WTC11 (cell line): ENCODE results near the gene TBX15. TPM values are rescaled to one million over a fixed set of nuclear protein-coding genes. Genes with fewer than 3 reads are reported as not detected.

Experiments
- ATAC-seq: fragments of 200-7000 bp; cut with Tn5 transposase; 2 replicates; pipeline ENCODE4 v1.10.0; 2021; ENCODE audit warnings: mild to moderate bottlenecking, moderate library complexity
- CTCF ChIA-PET: fragments of 300-600 bp; sonication (Branson Sonifier 250); formaldehyde crosslinking; loops from one replicate; lab custom pipeline; 2021; ENCODE audit warnings: antibody characterized with exemption; lab: Charles Lee
- POLR2A ChIA-PET: fragments of 350-600 bp; sonication (Branson Sonifier 250); formaldehyde crosslinking; loops from one replicate; lab custom pipeline; 2021; ENCODE audit warnings: antibody characterized with exemption; lab: Charles Lee
- DNase-seq: peaks from one replicate; pipeline ENCODE4 v3.0.0; 2021; ENCODE audit warnings: low spot score
- H3K27ac Mint-ChIP-seq: 2 replicates; pipeline ENCODE4 v1.8.0; 2021; ENCODE audit warnings: mixed read lengths
- H3K27me3 Mint-ChIP-seq: 2 replicates; pipeline ENCODE4 v1.8.0; 2021; ENCODE audit warnings: low read depth, mild to moderate bottlenecking, moderate library complexity, mixed read lengths
- H3K36me3 Mint-ChIP-seq: 2 replicates; pipeline ENCODE4 v1.8.0; 2021; ENCODE audit warnings: mixed read lengths
- H3K4me1 Mint-ChIP-seq: 2 replicates; pipeline ENCODE4 v1.8.0; 2022; ENCODE audit warnings: mixed read lengths
- H3K4me3 Mint-ChIP-seq: 2 replicates; pipeline ENCODE4 v1.8.0; 2021; ENCODE audit warnings: mild to moderate bottlenecking, moderate library complexity, mixed read lengths
- H3K9me3 Mint-ChIP-seq: 2 replicates; pipeline ENCODE4 v1.8.0; 2021; ENCODE audit warnings: mixed read lengths
- ESRRA ChIP-seq: sonication (generic); formaldehyde crosslinking; IDR thresholded peaks from 2 replicates; pipeline ENCODE4 v1.8.1; 2022; ENCODE audit warnings: mild to moderate bottlenecking, missing genetic modification reagents, borderline replicate concordance
- JAZF1 ChIP-seq: fragments of 250-450 bp; sonication (Bioruptor Pico); IDR thresholded peaks from 2 replicates; pipeline ENCODE4 v1.9.0; 2021; ENCODE audit warnings: moderate library complexity, mild to moderate bottlenecking, inconsistent platforms
- MXD4 ChIP-seq: fragments of 250-450 bp; sonication (Bioruptor Pico); IDR thresholded peaks from 2 replicates; pipeline ENCODE4 v1.8.0; 2021; ENCODE audit warnings: mild to moderate bottlenecking, moderate library complexity, borderline replicate concordance
- ZNF317 ChIP-seq: sonication (generic); formaldehyde crosslinking; IDR thresholded peaks from 2 replicates; pipeline ENCODE4 v1.8.1; 2023; ENCODE audit warnings: low read depth, mild to moderate bottlenecking, moderate library complexity, missing genetic modification reagents, borderline replicate concordance
- total RNA-seq: library from RNA; stranded (reverse); gene quantifications from 3 replicates; pipeline ENCODE4 v1.2.3, GENCODE V29; 2021
- TF ChIP-seq, protein P1 (sequence below): sonication (generic); formaldehyde crosslinking; conservative IDR thresholded peaks from 2 replicates; pipeline ENCODE4 v1.8.1; 2023; ENCODE audit warnings: mild to moderate bottlenecking, low read depth, missing genetic modification reagents, moderate library complexity
- TF ChIP-seq, protein P2 (sequence below): sonication (generic); formaldehyde crosslinking; IDR thresholded peaks from 2 replicates; pipeline ENCODE4 v1.8.0; 2022; ENCODE audit warnings: mild to moderate bottlenecking, missing genetic modification reagents
- TF ChIP-seq, protein P3 (sequence below): sonication (generic); formaldehyde crosslinking; IDR thresholded peaks from 2 replicates; pipeline ENCODE4 v1.8.0; 2022; ENCODE audit warnings: mild to moderate bottlenecking, missing genetic modification reagents
- TF ChIP-seq, protein P4 (sequence below): sonication (generic); formaldehyde crosslinking; IDR thresholded peaks from 2 replicates; pipeline ENCODE4 v1.8.0; 2022; ENCODE audit warnings: mild to moderate bottlenecking, missing genetic modification reagents
- TF ChIP-seq, protein P5 (sequence below): sonication (generic); formaldehyde crosslinking; IDR thresholded peaks from 2 replicates; pipeline ENCODE4 v1.8.1; 2022; ENCODE audit warnings: missing genetic modification reagents, borderline replicate concordance
- TF ChIP-seq, protein P6 (sequence below): fragments of 250-450 bp; sonication (Bioruptor Pico); IDR thresholded peaks from 2 replicates; pipeline ENCODE4 v1.8.0; 2021; ENCODE audit warnings: mild to moderate bottlenecking
- TF ChIP-seq, protein P7 (sequence below): fragments of 250-450 bp; sonication (Bioruptor Pico); IDR thresholded peaks from 2 replicates; pipeline ENCODE4 v1.9.0; 2021; ENCODE audit warnings: mild to moderate bottlenecking

Gene TBX15
- total RNA-seq, 1 experiment from 2014 or later: 0.11 TPM

DNA sequence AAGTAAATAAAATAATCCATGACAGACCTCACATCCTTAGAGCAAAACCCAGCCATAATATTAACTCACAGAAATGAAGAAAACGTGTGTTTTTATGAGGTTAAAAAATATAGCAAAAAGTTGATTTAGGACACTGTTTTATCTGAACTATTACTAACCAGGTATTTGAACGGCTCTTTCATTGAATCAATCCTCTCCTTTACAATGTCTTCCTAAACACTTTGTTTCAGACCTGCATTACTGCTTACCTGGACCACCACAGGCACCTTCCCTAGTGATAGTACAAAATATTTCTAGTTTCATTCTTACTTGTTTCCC lies 25.0 kb downstream of the TBX15 start (continued):
- TF ChIP-seq ZNF317 (no peak), MXD4 (no peak)
- TF ChIP-seq, protein P1, sequence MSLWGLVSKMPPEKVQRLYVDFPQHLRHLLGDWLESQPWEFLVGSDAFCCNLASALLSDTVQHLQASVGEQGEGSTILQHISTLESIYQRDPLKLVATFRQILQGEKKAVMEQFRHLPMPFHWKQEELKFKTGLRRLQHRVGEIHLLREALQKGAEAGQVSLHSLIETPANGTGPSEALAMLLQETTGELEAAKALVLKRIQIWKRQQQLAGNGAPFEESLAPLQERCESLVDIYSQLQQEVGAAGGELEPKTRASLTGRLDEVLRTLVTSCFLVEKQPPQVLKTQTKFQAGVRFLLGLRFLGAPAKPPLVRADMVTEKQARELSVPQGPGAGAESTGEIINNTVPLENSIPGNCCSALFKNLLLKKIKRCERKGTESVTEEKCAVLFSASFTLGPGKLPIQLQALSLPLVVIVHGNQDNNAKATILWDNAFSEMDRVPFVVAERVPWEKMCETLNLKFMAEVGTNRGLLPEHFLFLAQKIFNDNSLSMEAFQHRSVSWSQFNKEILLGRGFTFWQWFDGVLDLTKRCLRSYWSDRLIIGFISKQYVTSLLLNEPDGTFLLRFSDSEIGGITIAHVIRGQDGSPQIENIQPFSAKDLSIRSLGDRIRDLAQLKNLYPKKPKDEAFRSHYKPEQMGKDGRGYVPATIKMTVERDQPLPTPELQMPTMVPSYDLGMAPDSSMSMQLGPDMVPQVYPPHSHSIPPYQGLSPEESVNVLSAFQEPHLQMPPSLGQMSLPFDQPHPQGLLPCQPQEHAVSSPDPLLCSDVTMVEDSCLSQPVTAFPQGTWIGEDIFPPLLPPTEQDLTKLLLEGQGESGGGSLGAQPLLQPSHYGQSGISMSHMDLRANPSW (CRISPR knock-in tag): no peak
- TF ChIP-seq, protein P2, sequence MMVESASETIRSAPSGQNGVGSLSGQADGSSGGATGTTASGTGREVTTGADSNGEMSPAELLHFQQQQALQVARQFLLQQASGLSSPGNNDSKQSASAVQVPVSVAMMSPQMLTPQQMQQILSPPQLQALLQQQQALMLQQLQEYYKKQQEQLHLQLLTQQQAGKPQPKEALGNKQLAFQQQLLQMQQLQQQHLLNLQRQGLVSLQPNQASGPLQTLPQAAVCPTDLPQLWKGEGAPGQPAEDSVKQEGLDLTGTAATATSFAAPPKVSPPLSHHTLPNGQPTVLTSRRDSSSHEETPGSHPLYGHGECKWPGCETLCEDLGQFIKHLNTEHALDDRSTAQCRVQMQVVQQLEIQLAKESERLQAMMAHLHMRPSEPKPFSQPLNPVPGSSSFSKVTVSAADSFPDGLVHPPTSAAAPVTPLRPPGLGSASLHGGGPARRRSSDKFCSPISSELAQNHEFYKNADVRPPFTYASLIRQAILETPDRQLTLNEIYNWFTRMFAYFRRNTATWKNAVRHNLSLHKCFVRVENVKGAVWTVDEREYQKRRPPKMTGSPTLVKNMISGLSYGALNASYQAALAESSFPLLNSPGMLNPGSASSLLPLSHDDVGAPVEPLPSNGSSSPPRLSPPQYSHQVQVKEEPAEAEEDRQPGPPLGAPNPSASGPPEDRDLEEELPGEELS (CRISPR knock-in tag): no peak
- TF ChIP-seq, all 79 proteins: peak for 0

DNA sequence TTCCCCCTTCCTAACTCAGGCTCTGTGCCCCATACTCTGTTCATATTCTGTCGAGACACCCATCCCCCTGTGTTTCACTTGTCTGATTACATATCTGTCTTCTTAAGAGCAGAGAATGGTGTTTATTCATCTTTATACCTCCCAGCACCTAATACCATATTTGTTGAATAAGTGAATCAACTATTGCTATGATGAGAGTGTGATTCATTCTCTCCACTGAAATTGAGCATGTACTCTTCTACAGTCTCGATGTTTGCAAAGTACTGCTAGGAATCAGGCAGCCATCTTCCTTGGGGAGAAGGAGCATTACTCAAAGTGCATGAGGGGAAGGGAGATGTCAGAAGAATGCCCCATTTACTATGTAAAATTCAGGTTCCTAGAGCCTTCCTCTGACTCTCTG lies 27.0 kb downstream of the TBX15 start:
- Mint-ChIP-seq H3K36me3 (no peaks in the 10 kb centered on the region), H3K27me3 (peaks cover 17% of the 10 kb centered on the region), H3K4me1 (peaks cover 40% of the 10 kb centered on the region), H3K4me3 (no peak overlapping the region), H3K27ac (no peak overlapping the region), H3K9me3 (peaks cover 18% of the 10 kb centered on the region)
- TF ChIP-seq, protein P3, sequence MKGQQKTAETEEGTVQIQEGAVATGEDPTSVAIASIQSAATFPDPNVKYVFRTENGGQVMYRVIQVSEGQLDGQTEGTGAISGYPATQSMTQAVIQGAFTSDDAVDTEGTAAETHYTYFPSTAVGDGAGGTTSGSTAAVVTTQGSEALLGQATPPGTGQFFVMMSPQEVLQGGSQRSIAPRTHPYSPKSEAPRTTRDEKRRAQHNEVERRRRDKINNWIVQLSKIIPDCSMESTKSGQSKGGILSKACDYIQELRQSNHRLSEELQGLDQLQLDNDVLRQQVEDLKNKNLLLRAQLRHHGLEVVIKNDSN (CRISPR knock-in tag): no peak
- TF ChIP-seq, protein P4, sequence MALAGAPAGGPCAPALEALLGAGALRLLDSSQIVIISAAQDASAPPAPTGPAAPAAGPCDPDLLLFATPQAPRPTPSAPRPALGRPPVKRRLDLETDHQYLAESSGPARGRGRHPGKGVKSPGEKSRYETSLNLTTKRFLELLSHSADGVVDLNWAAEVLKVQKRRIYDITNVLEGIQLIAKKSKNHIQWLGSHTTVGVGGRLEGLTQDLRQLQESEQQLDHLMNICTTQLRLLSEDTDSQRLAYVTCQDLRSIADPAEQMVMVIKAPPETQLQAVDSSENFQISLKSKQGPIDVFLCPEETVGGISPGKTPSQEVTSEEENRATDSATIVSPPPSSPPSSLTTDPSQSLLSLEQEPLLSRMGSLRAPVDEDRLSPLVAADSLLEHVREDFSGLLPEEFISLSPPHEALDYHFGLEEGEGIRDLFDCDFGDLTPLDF (CRISPR knock-in tag): no peak
- no peak for TF ChIP-seq JAZF1
- TF ChIP-seq, protein P5, sequence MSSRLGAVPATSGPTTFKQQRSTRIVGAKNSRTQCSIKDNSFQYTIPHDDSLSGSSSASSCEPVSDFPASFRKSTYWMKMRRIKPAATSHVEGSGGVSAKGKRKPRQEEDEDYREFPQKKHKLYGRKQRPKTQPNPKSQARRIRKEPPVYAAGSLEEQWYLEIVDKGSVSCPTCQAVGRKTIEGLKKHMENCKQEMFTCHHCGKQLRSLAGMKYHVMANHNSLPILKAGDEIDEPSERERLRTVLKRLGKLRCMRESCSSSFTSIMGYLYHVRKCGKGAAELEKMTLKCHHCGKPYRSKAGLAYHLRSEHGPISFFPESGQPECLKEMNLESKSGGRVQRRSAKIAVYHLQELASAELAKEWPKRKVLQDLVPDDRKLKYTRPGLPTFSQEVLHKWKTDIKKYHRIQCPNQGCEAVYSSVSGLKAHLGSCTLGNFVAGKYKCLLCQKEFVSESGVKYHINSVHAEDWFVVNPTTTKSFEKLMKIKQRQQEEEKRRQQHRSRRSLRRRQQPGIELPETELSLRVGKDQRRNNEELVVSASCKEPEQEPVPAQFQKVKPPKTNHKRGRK (CRISPR knock-in tag): no peak
- TF ChIP-seq, protein P6, sequence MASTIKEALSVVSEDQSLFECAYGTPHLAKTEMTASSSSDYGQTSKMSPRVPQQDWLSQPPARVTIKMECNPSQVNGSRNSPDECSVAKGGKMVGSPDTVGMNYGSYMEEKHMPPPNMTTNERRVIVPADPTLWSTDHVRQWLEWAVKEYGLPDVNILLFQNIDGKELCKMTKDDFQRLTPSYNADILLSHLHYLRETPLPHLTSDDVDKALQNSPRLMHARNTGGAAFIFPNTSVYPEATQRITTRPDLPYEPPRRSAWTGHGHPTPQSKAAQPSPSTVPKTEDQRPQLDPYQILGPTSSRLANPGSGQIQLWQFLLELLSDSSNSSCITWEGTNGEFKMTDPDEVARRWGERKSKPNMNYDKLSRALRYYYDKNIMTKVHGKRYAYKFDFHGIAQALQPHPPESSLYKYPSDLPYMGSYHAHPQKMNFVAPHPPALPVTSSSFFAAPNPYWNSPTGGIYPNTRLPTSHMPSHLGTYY (CRISPR knock-in tag): no peak
- TF ChIP-seq, protein P7, sequence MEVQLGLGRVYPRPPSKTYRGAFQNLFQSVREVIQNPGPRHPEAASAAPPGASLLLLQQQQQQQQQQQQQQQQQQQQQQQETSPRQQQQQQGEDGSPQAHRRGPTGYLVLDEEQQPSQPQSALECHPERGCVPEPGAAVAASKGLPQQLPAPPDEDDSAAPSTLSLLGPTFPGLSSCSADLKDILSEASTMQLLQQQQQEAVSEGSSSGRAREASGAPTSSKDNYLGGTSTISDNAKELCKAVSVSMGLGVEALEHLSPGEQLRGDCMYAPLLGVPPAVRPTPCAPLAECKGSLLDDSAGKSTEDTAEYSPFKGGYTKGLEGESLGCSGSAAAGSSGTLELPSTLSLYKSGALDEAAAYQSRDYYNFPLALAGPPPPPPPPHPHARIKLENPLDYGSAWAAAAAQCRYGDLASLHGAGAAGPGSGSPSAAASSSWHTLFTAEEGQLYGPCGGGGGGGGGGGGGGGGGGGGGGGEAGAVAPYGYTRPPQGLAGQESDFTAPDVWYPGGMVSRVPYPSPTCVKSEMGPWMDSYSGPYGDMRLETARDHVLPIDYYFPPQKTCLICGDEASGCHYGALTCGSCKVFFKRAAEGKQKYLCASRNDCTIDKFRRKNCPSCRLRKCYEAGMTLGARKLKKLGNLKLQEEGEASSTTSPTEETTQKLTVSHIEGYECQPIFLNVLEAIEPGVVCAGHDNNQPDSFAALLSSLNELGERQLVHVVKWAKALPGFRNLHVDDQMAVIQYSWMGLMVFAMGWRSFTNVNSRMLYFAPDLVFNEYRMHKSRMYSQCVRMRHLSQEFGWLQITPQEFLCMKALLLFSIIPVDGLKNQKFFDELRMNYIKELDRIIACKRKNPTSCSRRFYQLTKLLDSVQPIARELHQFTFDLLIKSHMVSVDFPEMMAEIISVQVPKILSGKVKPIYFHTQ: no peak
- no peak for TF ChIP-seq ESRRA
- CTCF ChIA-PET: interaction anchor here (1.0 kb wide), 1 partner anchor 47 kb away, joined by 3 read pairs; no protein-coding TSS in a partner anchor
- POLR2A ChIA-PET: no interaction called here
- DNase-seq: no peak
- ATAC-seq: no peak
